Peyer's patch (tissue), 4 donors: ENCODE results near the gene ING3.

Source experiments
- POLR2A ChIP-seq, 2 donors: fragments of 450-650 bp; IDR thresholded peaks; one replicate each; pipeline ENCODE4 v1.5.1; 2017; ENCODE audit warnings: antibody characterized with exemption in 2 of 2, mild to moderate bottlenecking in 2 of 2, moderate library complexity in 2 of 2
- TF ChIP-seq, protein P1 (sequence below), 6 experiments: fragments of 450-650 bp in 4 of 6; fragments of 200-600 bp in 2 of 6; sonication (generic) in 1 of 6; IDR thresholded peaks; one replicate each; pipeline ENCODE4 v1.5.1; 2017 to 2019; ENCODE audit warnings: antibody characterized with exemption in 6 of 6, mild to moderate bottlenecking in 3 of 6, moderate library complexity in 1 of 6

DNA sequence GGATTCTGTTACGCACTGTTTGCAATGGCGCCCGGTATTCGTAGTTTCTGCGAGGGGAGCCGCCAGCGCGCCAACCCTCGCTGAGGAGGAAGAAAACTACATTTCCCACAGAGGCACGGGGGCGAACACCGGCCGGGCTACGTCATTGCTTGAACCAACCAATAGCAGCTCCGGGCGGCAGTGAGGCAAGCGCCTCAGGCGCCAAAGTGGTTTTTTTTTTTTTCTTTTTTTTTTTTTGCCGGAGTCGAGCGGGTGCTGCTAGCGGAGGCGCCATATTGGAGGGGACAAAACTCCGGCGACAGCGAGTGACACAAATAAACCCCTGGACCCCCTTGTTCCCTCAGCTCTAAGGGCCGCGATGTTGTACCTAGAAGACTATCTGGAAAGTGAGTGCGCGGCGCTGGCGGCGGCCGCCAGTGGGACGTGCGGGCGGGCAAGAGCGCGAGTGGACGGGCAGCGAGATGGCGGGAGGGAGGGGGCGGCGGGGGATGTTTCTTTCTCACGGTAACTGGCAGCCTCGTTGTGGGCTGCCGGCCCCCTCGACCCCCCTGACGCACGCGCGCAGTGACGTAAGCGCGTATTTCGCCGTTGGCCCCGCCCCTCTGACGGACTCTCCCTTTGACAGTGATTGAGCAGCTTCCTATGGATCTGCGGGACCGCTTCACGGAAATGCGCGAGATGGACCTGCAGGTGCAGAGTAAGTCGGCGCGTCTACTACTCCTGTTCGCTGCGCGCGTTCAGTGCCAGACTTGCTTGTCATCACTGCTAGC, at the start of gene ING3:
- peak; percentile 24 to 59 for TF ChIP-seq POLR2A (IDR thresholded peaks at IDR 0.05)
- TF ChIP-seq, protein P1, sequence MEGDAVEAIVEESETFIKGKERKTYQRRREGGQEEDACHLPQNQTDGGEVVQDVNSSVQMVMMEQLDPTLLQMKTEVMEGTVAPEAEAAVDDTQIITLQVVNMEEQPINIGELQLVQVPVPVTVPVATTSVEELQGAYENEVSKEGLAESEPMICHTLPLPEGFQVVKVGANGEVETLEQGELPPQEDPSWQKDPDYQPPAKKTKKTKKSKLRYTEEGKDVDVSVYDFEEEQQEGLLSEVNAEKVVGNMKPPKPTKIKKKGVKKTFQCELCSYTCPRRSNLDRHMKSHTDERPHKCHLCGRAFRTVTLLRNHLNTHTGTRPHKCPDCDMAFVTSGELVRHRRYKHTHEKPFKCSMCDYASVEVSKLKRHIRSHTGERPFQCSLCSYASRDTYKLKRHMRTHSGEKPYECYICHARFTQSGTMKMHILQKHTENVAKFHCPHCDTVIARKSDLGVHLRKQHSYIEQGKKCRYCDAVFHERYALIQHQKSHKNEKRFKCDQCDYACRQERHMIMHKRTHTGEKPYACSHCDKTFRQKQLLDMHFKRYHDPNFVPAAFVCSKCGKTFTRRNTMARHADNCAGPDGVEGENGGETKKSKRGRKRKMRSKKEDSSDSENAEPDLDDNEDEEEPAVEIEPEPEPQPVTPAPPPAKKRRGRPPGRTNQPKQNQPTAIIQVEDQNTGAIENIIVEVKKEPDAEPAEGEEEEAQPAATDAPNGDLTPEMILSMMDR (IDR thresholded peaks at IDR 0.05): peak in 1 of 6 experiments; percentile 21
